Sigmoid colon (tissue), 7 donors: Measurements from ENCODE around the gene ATP6V0A1. TPM values are rescaled to one million over a fixed set of nuclear protein-coding genes. Genes with fewer than 3 reads are reported as not detected.

Experiments
- DNase-seq: peaks from one replicate; pipeline ENCODE4 v3.0.0-alpha.2; 2019
- H3K27ac ChIP-seq, 4 donors: fragments of 200-600 bp; sonication (generic); one replicate each; pipeline ENCODE4 v1.5.1; 2016 to 2019; ENCODE audit warnings: mild to moderate bottlenecking in 1 of 4
- H3K27me3 ChIP-seq, 3 donors: fragments of 200-600 bp; sonication (generic); one replicate each; pipeline ENCODE4 v1.5.1; 2019; ENCODE audit warnings: mild to moderate bottlenecking in 1 of 3
- H3K36me3 ChIP-seq, 4 donors: fragments of 200-600 bp; sonication (generic); one replicate each; pipeline ENCODE4 v1.5.1; 2016 to 2019
- H3K4me1 ChIP-seq, 4 donors: fragments of 200-600 bp; sonication (generic); one replicate each; pipeline ENCODE4 v1.5.1; 2017 to 2019
- H3K4me3 ChIP-seq, 4 donors: fragments of 200-600 bp; sonication (generic); one replicate each; pipeline ENCODE4 v1.5.1; 2017 to 2019; ENCODE audit warnings: mild to moderate bottlenecking in 2 of 4, moderate library complexity in 1 of 4
- H3K9me3 ChIP-seq, 4 donors: fragments of 200-600 bp in 3 of 4; sonication (generic) in 3 of 4; one replicate each; pipeline versions ENCODE4 v1.5.1 to v1.6.1; 2013 to 2019
- CTCF ChIP-seq, 4 experiments: fragments of 450-650 bp in 3 of 4; fragments of 200-600 bp in 1 of 4; IDR thresholded peaks; one replicate each; pipeline ENCODE4 v1.5.1; 2016 to 2019; ENCODE audit warnings: antibody characterized with exemption in 4 of 4, mild to moderate bottlenecking in 3 of 4, moderate library complexity in 2 of 4
- EP300 ChIP-seq, 4 donors: sonication (generic); formaldehyde crosslinking; IDR thresholded peaks; one replicate each; pipeline ENCODE4 v1.6.1; 2017; ENCODE audit warnings: antibody characterized with exemption in 4 of 4
- POLR2A ChIP-seq, 2 donors: fragments of 450-650 bp; IDR thresholded peaks; one replicate each; pipeline ENCODE4 v1.6.1; 2016; ENCODE audit warnings: antibody characterized with exemption in 2 of 2, mild to moderate bottlenecking in 2 of 2, moderate library complexity in 2 of 2
- POLR2AphosphoS5 ChIP-seq, 4 donors: sonication (generic); formaldehyde crosslinking; IDR thresholded peaks; one replicate each; pipeline ENCODE4 v1.6.1; 2017; ENCODE audit warnings: antibody characterized with exemption in 4 of 4
- WGBS, 2 donors: extraction: QIAGEN DNeasy Blood & Tissue Kit; methylation state at CpG; one replicate each; pipeline ENCODE4 v1.1.7; 2013; 5-methylcytosine and 5-hydroxymethylcytosine counted together
- intact Hi-C: fragments of 100-400 bp; cut with DNase I; formaldehyde crosslinking; loops from one replicate; pipeline ENCODE4 v1.15.1; 2023
- polyA plus RNA-seq, 3 donors: library from polyadenylated mRNA; stranded (reverse); fragments of 200-250 nt; gene quantifications; one replicate each; pipeline ENCODE4 v1.2.3, GENCODE V29; 2013
- total RNA-seq, 4 donors: library from RNA; depleted of rRNA; stranded (reverse); fragments of >200 nt; gene quantifications; one replicate each; pipeline ENCODE4 v1.1.0, GENCODE V29; 2016
- donor health status: healthy with polysubstance abuse.
- donor health status: Bipolar disorder and iron deficiency.
- donor health status: healthy.

The ATP6V0A1 gene
- total and polyA plus RNA-seq, 7 donors = 11.6 to 96.1 (median 48.9) TPM

- TF ChIP-seq POLR2A (IDR thresholded peaks at IDR 0.05) = no peak
- no peak for TF ChIP-seq CTCF (IDR thresholded peaks at IDR 0.05)
- TF ChIP-seq EP300 (IDR thresholded peaks at IDR 0.05) = no peak
- TF ChIP-seq POLR2AphosphoS5 (IDR thresholded peaks at IDR 0.05) = no peak
- Histone ChIP-seq H3K27ac (no peak overlapping the region), H3K4me3 (no peak overlapping the region), H3K4me1 (peaks cover 0 to 44% (median 36%) of the 10 kb centered on the region in 4 donors), H3K36me3 (peaks cover 0 to 3% (median 0%) of the 10 kb centered on the region in 4 donors), H3K9me3 (no peaks in the 10 kb centered on the region), H3K27me3 (no peaks in the 10 kb centered on the region)
- intact Hi-C loops = no loop called here
- DNase-seq = no peak
- 43 to 84% methylated on average over 6 of the region's 6 CpGs for WGBS, 2 donors
Observed at GRCh38 chr17:42559075-42559474, 100.4 kb downstream of the ATP6V0A1 start.

- WGBS, 2 donors = 84 to 85% methylated on average over 3 of the region's 3 CpGs
- TF ChIP-seq EP300 (IDR thresholded peaks at IDR 0.05) = no peak
- no peak for TF ChIP-seq CTCF (IDR thresholded peaks at IDR 0.05)
- TF ChIP-seq POLR2A (IDR thresholded peaks at IDR 0.05) = no peak
Observed at GRCh38 chr17:42560246-42560645, 101.6 kb downstream of the ATP6V0A1 start.

GRCh38 chr17:42561897-42562387, 103.3 kb downstream of the ATP6V0A1 start, which contains the start of gene COASY:
Gene COASY (plus strand): TSS chr17:42562148. CDS start chr17:42562623, 475 bp downstream.
- intact Hi-C loops = no loop called here
- H3K27ac ChIP-seq = peak within 1 kb of the TSS; percentile 81 to 90 (median 86)
- peak within 1 kb of the TSS; percentile 67 to 95 (median 80) for H3K4me3 ChIP-seq
- peaks cover 7 to 24% (median 18%) of the 10 kb centered on the region in 4 donors for H3K36me3 ChIP-seq
- no peaks in the 10 kb centered on the region for H3K9me3 ChIP-seq
- no peak for TF ChIP-seq CTCF (IDR thresholded peaks at IDR 0.05)
- TF ChIP-seq EP300 (IDR thresholded peaks at IDR 0.05) = peak in 1 of 4 donors; percentile 70
- TF ChIP-seq POLR2AphosphoS5 (IDR thresholded peaks at IDR 0.05) = peak; percentile 71 to 94 (median 88)
- peak; percentile 45 to 51 for TF ChIP-seq POLR2A (IDR thresholded peaks at IDR 0.05)
- H3K27me3 ChIP-seq = no peaks in the 10 kb centered on the region
- peak; percentile 99 for DNase-seq
- peaks cover 0 to 43% (median 40%) of the 10 kb centered on the region in 4 donors for H3K4me1 ChIP-seq
- 0% methylated on average over 26 of the region's 26 CpGs for WGBS, 2 donors

More at GRCh38 chr17:42560246-42560645, 101.6 kb downstream of the ATP6V0A1 start:
- Histone ChIP-seq H3K27me3 (no peaks in the 10 kb centered on the region), H3K36me3 (peaks cover 3 to 15% (median 10%) of the 10 kb centered on the region in 4 donors), H3K4me3 (no peak overlapping the region), H3K4me1 (peaks cover 0 to 43% (median 39%) of the 10 kb centered on the region in 4 donors), H3K27ac (no peak overlapping the region), H3K9me3 (no peaks in the 10 kb centered on the region)
- intact Hi-C loops = no loop called here
- DNase-seq = no peak

- H3K36me3 ChIP-seq = peaks cover 7 to 24% (median 18%) of the 10 kb centered on the region in 4 donors
- H3K4me1 ChIP-seq = peaks cover 0 to 46% (median 42%) of the 10 kb centered on the region in 4 donors
- TF ChIP-seq POLR2AphosphoS5 (IDR thresholded peaks at IDR 0.05) = no peak
- TF ChIP-seq POLR2A (IDR thresholded peaks at IDR 0.05) = no peak
- TF ChIP-seq EP300 (IDR thresholded peaks at IDR 0.05) = no peak
- no peak for TF ChIP-seq CTCF (IDR thresholded peaks at IDR 0.05)
- intact Hi-C loops = no loop called here
- H3K27ac ChIP-seq = peak overlapping the region; percentile 81 to 90 (median 86)
- DNase-seq = no peak
- 3 to 13% methylated on average over 48 of the region's 48 CpGs for WGBS, 2 donors
- peak overlapping the region; percentile 67 to 95 (median 80) for H3K4me3 ChIP-seq
- H3K9me3 ChIP-seq = no peaks in the 10 kb centered on the region
- H3K27me3 ChIP-seq = no peaks in the 10 kb centered on the region
Observed at GRCh38 chr17:42562388-42563142, 103.9 kb downstream of the ATP6V0A1 start.
